ENCODE results near the gene PPIP5K1. TPM values are rescaled to one million over a fixed set of nuclear protein-coding genes. Genes with fewer than 3 reads are reported as not detected.

PPIP5K1 gene
- total and polyA plus RNA-seq, 9 of the 15 experiments (the other 6 are each of a cell fraction or from before 2014, with no cell fraction given): 2.5 to 74.6 (median 35.1) TPM

- TF ChIP-seq KAT8 (IDR thresholded peaks at IDR 0.05; ENCODE audit: low read depth) (peak; percentile 57; the same call in 1 of the 2 replicates), MCM5 (IDR thresholded peaks at IDR 0.05; ENCODE audit: low read depth) (no peak), HDAC2 (IDR thresholded peaks at IDR 0.05) (peak; percentile 86), ZNF696 (CRISPR knock-in tag; conservative IDR thresholded peaks at IDR 0.05) (no peak), RAD51 (IDR thresholded peaks at IDR 0.05; ENCODE audit: borderline replicate concordance, low read depth) (0 out of 2 replicates have a peak, but pooled peaks have one; percentile 32), HNRNPH1 (optimal IDR thresholded peaks at IDR 0.05; ENCODE audit: low read depth, low read length) (no peak), HOXB6 (CRISPR knock-in tag; IDR thresholded peaks at IDR 0.05; ENCODE audit: borderline replicate concordance) (no peak), NR4A1 (CRISPR knock-in tag; IDR thresholded peaks at IDR 0.05) (no peak), NR4A1 (tag; IDR thresholded peaks at IDR 0.05) (0 out of 2 replicates have a peak, but pooled peaks have one; percentile 25), TRIM24 (IDR thresholded peaks at IDR 0.05) (0 out of 4 replicates have a peak, but pooled peaks of 1 of the 2 experiments have one; percentile 13), ZNF561 (CRISPR knock-in tag; conservative IDR thresholded peaks at IDR 0.05) (no peak), ZBTB40 (IDR thresholded peaks at IDR 0.05) (peak; percentile 39; the same call in 1 of the 2 replicates), ZBTB40 (CRISPR knock-in tag; IDR thresholded peaks at IDR 0.05) (no peak), ZNF232 (CRISPR knock-in tag; IDR thresholded peaks at IDR 0.05) (no peak), TBP (optimal IDR thresholded peaks at IDR 0.05; ENCODE audit: low read depth, low read length) (peak; percentile 43), CHD2 (IDR thresholded peaks at IDR 0.05; ENCODE audit: low read depth, low read length) (peak; percentile 60; the same call in 1 of the 2 replicates), ZNF512 (tag; IDR thresholded peaks at IDR 0.05) (no peak), ZFP30 (CRISPR knock-in tag; IDR thresholded peaks at IDR 0.05; ENCODE audit: borderline replicate concordance) (no peak), ATF7 (IDR thresholded peaks at IDR 0.05) (peak; percentile 81)
These were observed 79.6 kb downstream of the PPIP5K1 start (continued) for GRCh38 chr15:43510200-43511011.

Data from K562 (cell line).